HG02588 (cell line): ENCODE results near the gene TMA16.
"Not testable (repeated sequence)": the region's sequence is repeated elsewhere in the genome, so short reads cannot be mapped to it uniquely, and the experiment has no call there.

Source experiments
- ATAC-seq: cut with Tn5 transposase; IDR thresholded peaks from one replicate; pipeline ENCODE4 v1.9.1; 2021; ENCODE audit warnings: mild to moderate bottlenecking, moderate library complexity; ENCODE audit not compliant: unreplicated experiment

TMA16 gene

DNA sequence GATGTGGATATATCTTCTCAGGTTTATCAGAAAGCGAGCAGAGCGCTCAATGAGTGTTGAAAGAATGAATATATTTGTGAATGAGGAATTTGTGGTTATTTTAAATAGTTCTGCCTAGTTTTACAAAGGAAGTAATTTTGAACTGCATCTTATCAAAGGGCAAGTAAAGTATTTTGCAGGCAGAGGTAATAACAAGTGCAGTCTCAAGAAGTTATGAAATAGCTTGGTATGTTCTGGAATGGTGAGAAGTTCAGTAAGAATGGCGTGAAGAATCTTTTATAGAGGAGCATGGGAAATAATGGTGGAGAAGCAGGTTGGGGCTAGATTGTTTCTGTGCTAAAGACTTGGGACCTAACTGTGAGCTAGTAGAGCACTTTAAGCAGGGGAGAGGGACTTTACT lies 10.9 kb downstream of the TMA16 start:
- ATAC-seq, result no peak

DNA sequence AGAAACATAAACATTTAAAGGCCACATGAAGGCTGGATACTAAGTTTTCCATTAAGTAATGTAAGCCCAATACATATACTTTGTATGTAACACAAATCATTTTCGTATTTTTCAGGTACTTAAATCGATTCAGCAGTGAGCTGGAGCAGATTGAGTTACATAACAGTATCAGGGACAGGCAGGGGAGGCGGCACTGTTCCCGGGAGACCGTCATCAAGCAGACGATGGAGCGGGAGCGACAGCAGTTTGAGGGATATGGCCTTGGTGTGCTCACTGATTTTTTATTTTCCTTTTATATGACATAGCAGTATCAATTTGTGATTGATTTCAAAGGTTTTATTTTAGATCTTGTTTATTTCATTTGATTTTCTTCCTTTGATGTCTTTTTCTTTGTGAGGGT lies 20.7 kb downstream of the TMA16 start:
- no peak for ATAC-seq

DNA sequence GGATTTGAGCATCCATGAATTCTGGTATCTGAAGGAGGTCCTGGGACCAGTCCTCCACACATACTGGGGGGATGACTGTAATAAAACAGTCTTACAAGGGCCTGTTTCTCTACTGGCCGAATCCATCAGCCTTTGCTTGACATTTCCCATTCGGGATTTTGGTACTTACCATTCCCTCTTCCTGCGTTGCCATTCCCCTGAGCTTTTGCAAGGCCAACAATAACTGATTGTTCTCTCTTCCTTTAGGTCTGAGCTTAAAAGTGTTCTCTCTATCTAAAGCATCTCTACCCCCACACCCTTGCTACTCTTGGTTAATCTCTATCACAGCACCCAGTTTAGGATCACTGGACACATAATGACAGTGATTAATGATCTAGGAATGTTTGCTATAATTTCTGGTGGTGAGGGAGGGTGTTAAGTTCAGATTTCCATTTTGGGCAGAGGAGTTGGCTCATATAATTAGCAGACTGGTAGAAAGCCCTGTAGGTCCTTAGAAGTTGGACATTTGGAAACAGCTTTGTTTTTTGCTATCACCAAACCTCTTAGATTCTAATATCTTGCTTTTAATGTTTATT lies 29.4 kb downstream of the TMA16 start:
- ATAC-seq, result no peak

DNA sequence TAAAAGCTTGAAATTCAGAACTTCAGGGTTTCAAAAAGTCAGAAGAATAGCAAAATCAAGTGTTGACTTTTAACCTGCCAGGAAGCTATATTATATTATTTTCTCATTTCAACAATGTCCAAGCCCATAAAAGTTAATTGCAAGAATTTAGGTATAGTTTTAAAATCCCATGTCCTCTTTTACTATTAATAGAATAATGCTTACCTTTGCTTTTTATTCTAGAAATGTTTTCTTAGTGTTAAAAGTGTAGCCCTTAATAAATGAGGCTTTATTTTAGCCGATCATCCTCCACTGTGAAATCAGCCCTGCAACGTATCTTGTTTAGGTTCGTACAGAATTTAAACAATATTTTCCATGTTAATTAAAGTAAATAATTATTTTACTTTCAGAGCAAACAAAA lies 31.5 kb downstream of the TMA16 start:
- no peak for ATAC-seq

DNA sequence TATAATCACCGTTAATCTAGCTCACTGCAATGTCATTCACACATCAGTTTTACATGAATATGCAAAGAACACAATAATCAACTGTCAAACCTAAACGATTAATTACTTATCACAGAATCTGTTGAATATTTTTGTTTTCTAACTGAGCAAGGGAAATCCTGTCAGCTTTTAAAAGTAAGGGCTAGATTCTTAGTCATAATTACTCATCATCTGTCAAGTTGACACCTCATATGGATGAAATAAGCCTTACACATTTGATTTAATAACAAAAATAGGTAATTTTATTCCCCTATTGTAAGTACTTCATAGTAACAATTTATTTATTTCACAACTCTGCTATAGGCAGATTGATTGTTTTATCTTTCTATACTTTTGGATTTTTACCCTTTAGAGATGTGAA lies 32.7 kb downstream of the TMA16 start:
- ATAC-seq, result no peak

DNA sequence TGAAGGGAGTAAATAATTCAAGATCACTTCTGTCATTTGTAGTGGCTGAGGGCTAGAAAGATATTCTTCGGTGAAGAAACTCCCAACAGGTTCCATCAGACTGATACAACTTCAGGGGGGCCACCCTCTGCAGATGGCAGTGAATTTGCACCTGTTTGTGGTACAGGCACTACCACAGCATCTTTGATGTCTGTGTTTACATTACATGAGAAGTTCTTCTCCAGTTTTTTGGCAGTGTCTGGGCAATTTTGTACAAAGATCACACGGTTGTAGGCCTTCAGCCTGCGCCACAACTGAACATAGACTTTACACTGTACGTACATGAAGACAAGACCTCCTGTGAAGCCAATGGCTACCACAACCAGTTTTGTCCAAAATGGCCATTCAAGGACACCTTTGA lies 34.2 kb downstream of the TMA16 start:
- no peak for ATAC-seq

DNA sequence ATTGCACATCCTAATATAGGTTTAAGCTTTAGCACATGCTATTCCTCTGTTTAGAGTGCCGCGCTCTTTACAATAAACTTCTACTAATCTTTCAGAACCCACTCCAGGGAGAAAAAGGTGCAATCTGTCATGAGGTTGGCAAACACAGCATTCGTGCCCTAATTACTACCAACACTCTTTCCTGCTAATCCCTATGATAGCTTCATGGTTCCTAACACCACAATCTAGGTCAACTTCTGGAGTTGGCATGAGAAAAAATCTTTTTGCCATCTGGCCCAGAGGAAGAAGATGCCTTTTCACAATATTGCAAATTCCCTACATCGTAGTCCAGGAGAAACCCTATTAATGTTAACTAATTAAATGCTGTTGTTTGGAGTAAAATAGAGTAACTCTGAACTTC lies 39.6 kb downstream of the TMA16 start:
- no peak for ATAC-seq

DNA sequence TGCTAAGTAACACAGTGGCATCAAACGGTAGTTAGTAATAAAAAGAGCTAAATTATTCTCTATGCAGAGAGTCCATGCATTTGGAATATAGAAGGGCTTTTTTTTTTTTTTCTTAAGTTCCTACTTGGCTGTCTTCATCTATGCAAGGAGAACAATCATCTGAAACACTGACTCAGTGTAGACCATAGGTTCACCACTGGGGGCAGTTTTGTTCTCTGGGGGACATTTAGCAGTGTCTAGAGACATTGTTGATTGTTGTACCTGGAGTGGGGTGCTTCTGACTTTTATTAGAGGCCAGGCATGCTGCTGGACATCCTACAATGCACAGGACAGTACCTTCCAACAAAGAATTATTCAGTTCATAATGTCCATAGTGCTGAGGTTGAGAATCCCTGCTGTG lies 41.2 kb downstream of the TMA16 start:
- ATAC-seq, result no peak

DNA sequence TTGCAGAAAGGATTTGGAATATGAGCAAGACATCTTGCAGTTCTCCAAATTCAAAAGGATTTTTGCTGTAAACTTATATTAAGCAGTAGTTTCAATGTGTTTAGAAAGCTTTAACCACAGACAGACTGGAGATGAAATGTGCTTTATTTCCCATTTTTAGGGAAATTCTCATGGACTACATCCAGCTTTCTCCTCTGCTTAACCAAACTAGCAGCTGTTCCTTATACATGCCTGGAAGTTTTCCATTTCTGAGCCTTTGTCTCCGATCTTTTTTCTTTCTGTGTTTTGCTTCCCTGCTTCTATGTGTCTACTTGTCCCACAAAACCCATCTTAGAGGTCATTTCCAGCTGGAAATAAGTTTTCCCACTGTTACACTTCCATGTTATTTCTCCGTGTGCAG lies 41.6 kb downstream of the TMA16 start:
- ATAC-seq, result no peak

DNA sequence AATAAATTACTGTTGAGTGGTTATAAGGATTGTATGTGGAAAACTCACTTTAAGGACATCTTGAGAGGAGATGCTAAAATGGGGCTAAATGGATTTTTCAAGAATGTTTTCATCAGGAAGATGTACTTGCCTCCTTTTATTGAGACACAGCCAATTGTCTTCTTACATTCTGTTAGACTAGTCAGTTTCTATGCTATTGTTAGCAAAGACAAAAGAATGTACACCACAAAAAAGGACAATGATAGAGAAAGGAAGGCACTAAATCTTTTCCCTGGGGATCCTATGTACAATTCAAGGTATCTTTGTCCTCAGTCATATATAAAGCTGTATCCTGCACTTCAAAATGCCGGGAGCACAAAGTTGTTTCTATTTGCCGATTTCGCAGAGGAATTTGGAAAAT lies 42.6 kb downstream of the TMA16 start:
- no peak for ATAC-seq

DNA sequence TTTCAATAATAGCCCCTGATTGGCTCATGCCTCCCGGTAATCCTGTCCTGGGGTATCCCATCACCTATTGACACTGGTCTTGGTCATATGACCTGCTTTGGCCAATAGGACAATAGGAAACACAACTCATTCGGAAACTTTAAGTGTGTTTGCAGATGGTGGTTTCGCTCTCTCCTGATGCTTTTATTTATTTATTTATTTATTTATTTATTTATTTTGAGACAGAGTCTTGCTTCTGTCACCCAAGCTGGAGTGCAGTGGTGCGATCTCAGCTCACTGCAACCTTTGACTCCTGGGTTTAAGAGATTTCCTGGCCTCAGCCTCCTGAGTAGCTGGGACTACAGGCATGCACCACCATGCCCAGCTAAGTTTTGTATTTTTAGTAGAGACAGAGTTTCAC lies 44.3 kb downstream of the TMA16 start:
- not testable (repeated sequence) for ATAC-seq

DNA sequence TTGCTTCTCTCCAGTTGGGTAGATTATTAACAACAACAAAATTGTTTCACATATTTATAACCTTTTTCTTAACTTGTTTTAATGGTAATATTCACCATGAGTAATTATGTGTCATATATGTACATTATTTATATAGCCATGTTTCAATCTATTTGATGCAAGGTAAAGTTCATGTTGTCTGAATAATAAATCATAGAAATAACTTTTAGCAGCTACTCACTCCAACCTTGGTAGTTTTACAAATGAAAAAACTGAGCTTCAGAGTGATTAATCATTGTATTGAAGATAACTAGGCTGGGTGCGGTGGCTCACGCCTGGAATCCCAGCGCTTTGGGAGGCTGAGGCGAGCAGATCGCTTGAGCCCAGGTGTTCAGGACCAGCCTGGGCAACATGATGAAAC lies 46.0 kb downstream of the TMA16 start:
- ATAC-seq, result no peak

DNA sequence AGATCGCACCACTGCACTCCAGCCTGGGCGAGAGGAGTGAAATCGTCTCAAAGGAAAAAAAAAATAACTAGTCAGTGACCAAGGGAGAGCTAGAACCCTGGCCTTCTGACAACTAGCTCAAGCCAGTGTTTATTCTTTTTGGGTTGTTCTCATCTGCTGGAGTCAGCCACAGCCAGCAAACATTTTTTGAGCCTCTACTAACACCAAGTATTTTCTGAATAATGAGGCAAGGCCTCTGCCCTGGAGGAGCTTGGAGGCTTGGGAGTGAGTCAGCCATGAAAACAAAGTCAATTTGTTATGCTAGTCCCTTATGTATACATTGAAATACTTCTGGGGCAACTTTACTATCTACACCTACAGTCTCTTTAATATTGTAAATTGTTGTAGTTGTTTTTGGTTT lies 46.5 kb downstream of the TMA16 start:
- no peak for ATAC-seq

DNA sequence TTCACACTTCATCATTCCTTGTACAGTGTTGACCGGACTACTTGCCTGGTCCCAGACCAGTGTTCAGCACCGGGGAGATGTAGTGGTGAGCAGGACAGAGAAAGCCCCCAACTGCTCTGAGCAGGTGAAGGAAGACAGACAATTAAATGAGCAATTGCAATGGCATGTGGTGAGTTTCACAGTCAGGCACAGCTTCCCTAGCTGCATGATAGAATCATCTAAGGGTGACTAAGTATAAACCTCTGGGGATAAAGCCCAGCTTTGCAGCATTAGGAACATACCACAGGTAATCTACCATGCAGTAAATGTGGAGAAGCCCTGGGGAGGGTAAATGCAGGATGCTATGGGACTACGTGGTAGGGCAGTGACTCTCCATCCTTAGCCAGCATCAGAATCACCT lies 47.8 kb downstream of the TMA16 start:
- ATAC-seq, result no peak

DNA sequence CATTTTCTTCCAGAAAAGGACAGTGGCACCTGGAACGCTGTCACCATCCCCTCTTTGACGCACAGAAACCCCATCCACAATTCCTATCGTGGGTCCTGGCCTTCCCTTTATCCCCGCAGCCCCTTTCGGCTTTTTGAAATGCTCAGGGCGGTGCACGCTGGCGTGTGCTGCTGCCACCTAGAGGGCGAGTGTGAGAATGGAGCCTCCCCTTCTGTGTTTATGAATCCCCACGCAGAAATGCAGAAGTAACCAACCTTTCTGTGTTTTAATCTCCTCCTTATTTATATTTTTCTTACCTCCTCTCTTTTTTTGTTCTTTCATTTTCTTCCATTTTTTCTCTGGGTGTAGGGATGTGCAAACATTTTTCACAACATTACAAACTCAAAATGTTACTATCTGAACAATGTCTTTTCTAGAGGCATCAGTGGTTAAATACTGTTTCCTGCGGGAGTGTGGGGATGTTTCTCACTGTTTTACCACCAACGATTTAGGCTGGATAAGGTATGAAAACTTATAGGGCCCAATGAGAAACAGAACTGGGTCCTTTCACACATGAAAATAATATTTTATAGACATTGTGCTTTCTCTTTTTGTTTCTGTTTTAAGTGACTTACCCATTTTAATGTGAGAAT lies 50.0 kb downstream of the TMA16 start:
- peak; percentile 94 for ATAC-seq

DNA sequence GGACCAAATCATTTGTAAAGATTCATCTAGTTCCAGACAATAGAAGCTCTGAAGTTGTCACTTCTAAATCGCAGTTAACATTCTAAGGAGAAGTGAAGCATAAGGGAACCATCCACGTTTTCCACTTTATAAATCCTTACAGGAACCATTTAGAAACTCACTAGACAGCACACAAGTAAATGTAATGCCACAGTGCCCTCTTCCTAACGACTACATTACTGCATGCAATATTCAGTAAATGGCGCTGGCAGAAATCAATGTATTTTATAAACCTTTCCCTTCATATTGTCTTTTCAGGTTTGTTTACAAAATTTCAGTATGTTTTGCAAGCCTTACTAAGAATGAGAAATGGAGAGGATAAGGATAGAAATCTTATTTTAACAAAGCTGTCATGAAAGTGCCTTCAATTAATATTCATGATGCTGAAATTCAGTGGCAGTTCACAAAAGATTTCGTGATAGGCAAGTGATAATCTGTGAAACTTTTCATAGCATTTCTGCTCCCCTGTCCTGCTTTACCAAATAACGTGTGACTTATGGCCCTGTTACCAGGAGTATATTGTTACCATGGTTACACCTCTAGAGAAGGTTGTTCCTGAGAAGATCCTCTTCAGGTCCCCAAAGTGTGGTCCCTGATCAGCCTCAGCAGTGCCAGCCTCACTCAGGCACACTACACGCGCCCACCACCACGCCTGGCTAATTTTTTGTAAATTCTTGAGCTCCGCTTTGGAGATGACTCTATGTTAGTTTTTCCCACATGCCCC lies 54.2 kb downstream of the TMA16 start:
- no peak for ATAC-seq

DNA sequence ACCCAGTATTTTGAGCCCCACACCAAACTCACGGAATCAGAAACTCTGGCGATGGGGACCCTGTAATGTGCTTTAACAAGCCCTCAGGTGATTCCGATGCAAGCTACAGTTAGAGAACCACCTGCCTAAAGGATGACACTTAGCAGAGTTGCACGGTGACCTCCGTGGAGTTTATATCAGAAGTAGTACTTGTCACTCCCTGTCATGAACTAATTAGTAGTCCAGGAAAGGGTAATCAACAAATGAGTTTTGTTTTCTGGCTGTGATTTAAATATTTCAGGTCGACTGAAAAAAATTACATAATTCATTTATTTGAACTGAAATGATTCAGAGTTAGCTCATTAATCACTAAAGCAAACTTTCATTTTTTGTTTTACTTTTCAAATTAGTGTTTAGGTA lies 56.4 kb downstream of the TMA16 start:
- ATAC-seq, result no peak

DNA sequence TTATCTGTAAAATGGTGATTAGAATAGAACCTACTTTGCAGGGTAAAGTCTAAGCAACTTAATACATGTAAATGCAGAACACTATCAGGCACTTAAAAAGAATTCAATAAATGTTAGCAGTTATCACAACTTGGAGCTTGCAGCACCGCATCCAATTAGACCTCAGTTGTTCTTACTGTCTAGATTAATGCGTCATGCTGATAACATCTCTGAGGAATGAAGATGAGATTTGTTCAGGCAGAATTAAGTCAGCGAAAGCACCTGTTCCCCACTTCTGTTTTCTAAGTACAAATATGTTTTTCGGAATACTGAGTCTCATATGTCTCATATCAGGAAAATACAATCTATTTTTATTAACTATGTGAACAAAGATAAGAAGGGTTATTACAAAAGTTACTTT lies 58.7 kb downstream of the TMA16 start:
- ATAC-seq, result no peak

DNA sequence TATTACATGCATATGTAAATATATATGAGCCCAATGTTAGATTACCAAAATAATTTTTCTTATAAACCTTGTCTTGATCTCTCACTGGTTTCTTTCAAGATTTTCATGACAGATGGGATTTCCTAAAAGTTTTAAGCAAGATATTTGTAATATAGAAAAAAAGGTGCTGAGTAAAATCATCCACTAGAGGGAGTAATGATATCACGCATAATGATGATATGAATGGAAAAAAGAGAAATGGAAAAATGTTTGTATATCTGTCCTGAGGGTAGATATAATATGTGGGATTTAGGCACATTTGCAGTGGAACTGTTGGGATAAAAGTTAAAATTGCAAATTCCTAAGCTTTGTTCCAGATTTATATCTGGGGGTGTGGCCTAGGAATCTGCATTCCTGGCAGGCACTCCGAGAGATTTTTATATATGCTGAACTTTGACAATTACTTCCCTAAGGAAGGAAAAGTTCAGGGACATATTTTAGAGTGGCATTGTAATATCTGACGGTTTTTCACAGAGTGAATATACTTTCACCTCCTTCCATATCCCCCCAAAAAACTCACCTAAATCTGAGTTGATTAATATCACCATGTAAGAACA lies 60.5 kb downstream of the TMA16 start:
- no peak for ATAC-seq

DNA sequence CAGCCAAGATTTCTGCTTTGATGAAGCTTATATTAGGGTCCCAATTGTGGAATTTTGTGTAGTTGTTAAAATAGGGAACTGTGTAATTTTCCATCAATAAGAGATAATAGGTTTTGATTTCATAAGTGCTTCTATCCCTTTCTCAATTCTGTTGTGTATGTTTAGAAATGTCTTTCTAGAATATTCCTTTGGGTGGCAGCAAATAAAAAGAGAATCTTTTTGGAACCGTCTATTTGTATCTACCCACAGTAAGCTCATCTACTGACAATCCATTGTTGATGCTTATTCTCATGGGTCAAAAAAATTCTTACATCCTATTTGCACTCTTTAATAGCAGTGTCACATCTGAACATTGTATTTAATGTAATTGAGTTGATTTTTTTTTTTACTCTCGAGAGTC lies 61.7 kb downstream of the TMA16 start:
- ATAC-seq, result peak; percentile 40

DNA sequence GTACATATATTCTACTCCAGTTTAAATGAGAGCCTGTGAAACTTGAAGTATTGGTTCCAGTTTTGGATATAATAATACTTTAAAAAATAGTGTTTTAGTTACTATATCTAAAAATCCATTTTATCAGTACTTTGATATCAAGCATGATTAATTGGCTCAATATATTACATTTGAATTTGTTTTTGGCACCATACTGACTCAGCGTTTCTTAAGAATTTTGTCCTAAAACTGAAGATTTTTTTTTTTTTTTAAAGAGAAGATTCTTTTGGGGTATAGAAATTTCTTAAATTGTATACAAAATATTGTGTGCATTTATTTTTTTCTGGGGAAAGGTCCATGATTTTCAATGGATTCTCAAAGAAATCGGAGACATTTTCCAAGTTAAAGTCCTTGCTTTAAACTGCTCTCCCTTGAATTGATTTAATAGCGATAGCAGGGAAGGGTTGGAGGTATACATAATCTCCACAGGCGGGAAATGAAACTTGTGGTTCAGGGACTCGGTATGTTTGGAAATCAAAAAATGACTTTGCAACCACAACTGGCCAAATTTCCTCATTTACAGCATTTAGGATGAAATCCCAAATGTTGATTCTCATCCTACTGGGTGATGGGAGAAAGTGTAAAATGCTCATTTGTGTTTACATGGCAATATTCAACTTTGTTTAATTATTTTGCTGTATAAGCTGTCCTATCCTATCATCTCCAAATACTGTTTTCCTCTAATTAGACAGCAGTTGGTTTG lies 62.3 kb downstream of the TMA16 start:
- no peak for ATAC-seq
